ENCODE results near the gene ACAD9.
"Not testable (repeated sequence)": the region's sequence is repeated elsewhere in the genome, so short reads cannot be mapped to it uniquely, and the experiment has no call there.

Gene ACAD9

DNA sequence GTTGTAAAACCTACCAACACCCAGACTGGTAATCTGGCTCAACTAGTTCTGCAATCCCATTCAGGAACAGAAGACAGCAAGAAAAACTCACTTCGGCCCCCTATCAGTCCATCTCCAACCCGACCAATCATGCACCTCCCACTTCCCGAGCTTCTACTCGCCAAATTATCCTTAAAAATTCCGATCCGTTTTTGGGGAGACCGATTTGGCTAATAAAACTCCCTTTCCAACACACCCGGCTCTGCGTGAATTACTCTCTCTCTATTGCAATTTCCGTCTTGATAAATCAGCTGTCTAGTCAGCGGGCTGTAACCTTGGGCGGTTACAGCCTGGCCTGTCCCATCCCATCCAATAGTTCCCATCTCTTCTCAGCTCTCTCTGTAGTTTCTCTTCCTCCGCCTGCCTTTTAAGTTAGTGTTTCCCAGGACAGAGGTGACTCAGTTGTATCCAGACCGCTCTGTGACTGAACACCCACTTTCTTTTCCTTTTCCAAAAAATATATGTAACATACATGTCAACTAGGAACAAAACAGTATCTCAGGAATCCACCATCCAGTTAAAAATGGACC lies 780 bp upstream of the ACAD9 start:
- DNase-seq (ENCODE audit: low read depth) = peak; percentile 21
- H3K4me3 ChIP-seq (ENCODE audit: control insufficient read depth, low read depth, low read length) = peak overlapping the region; percentile 76
- TF ChIP-seq, protein P1, sequence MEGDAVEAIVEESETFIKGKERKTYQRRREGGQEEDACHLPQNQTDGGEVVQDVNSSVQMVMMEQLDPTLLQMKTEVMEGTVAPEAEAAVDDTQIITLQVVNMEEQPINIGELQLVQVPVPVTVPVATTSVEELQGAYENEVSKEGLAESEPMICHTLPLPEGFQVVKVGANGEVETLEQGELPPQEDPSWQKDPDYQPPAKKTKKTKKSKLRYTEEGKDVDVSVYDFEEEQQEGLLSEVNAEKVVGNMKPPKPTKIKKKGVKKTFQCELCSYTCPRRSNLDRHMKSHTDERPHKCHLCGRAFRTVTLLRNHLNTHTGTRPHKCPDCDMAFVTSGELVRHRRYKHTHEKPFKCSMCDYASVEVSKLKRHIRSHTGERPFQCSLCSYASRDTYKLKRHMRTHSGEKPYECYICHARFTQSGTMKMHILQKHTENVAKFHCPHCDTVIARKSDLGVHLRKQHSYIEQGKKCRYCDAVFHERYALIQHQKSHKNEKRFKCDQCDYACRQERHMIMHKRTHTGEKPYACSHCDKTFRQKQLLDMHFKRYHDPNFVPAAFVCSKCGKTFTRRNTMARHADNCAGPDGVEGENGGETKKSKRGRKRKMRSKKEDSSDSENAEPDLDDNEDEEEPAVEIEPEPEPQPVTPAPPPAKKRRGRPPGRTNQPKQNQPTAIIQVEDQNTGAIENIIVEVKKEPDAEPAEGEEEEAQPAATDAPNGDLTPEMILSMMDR (IDR thresholded peaks at IDR 0.05; ENCODE audit: control insufficient read depth, insufficient read depth, low read depth, low read length, missing control alignments) = no peak

DNA sequence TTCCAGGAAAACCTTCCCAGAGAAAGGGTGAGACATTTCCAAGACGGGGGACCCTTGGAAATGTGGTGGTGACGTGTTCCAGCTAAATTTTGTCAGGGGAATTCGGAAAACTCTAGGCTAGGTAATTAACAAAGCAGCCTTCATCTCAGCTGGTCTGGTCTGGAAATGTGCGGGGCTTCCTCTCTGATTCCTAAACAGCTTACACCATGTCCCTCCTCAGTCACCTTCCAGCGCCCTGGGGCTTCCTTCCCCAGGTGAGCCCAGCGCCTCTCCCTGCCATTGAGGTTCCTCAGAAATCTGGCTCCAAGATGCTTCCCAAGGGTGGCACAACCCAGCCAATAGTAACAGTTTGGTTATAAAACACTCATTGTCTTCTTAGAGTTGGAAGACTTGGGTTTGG lies 571 bp downstream of the ACAD9 start:
- H3K4me3 ChIP-seq (ENCODE audit: control insufficient read depth, low read depth, low read length) = peak overlapping the region; percentile 76
- DNase-seq (ENCODE audit: low read depth) = no peak
- TF ChIP-seq, protein P1 (IDR thresholded peaks at IDR 0.05; ENCODE audit: control insufficient read depth, insufficient read depth, low read depth, low read length, missing control alignments) = no peak

DNA sequence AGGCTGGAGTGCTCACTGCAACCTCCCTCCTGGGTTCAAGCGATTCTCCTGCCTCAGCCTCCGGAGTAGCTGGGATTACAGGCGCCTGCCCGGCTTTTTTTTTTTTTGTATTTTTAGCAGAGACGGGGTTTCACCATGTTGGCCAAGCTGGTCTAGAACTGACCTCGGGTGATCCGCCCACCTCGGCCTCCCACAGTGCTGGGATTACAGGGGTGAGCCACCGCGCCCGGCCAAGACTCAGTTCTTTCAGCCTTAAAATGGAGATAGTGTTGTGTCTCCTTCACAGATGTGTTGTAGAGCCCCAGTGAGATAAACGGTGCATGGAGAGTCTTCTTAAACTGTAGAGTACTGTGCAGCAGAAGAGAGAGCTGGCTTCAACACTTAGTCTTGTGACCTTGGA lies 1.0 kb downstream of the ACAD9 start:
- H3K4me3 ChIP-seq (ENCODE audit: control insufficient read depth, low read depth, low read length) = peak overlapping the region; percentile 76
- not testable (repeated sequence) for DNase-seq (ENCODE audit: low read depth)

DNA sequence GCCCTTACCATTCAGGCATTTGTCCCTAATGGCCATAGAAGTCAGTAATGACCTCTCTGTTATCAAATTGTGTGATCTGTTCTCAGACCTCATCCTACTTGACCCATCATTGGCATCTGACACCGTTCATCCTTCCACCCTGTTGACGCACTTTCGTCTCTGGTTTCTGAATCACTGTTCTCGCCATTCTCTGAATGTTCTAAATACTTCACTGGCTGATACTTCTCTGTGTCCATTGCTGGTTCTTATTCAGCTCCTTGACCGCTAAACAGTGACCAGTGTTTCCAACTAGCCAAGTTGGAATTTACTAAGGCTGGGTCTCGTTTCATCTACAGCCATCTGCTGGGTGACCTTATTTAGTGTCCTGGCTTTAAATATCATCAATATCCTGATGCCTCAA lies 2.2 kb downstream of the ACAD9 start:
- no peak overlapping the region for H3K4me3 ChIP-seq (ENCODE audit: control insufficient read depth, low read depth, low read length)
- TF ChIP-seq, protein P1 (IDR thresholded peaks at IDR 0.05; ENCODE audit: control insufficient read depth, insufficient read depth, low read depth, low read length, missing control alignments) = no peak
- no peak for DNase-seq (ENCODE audit: low read depth)

DNA sequence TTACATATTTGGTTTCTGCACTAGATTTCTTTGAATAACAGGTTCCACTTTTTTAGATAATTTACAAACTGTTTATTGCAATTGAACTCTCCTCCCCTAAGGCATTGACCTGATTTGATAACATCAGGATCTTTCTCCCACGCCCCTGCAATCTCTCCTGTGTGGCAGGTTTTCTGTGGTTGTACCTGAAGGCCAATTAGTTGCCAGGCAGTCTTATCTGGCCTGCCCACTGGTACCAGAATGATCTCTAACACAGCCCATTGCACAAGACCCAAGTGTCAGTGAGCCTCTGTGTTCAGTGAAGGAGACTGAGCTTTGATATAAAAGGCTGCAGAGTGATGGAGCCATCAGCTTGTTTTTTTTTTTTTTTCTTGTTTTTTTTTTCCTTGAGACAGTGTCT lies 3.3 kb downstream of the ACAD9 start:
- TF ChIP-seq, protein P1 (IDR thresholded peaks at IDR 0.05; ENCODE audit: control insufficient read depth, insufficient read depth, low read depth, low read length, missing control alignments) = no peak
- no peak overlapping the region for H3K4me3 ChIP-seq (ENCODE audit: control insufficient read depth, low read depth, low read length)
- no peak for DNase-seq (ENCODE audit: low read depth)

DNA sequence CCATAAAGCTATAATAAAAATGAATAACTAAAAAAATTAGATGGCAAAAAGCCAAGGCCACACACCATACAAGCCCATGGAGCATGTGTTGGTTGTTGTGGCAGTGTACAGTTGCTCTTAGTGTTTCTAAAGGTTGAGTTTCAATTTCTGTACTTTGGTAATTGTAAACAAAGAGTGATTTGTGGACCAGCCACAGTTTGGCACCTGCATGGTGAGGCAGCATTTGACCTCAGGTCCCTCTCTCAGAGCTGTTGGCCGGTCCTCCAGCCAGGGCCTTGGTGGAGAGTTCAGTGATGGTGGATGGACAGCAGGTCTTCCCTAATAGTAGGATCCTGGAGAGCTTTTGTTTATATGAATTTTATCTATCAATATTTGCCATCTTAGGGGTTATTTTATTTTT lies 5.6 kb downstream of the ACAD9 start:
- DNase-seq (ENCODE audit: low read depth) = no peak
- TF ChIP-seq, protein P1 (IDR thresholded peaks at IDR 0.05; ENCODE audit: control insufficient read depth, insufficient read depth, low read depth, low read length, missing control alignments) = no peak

DNA sequence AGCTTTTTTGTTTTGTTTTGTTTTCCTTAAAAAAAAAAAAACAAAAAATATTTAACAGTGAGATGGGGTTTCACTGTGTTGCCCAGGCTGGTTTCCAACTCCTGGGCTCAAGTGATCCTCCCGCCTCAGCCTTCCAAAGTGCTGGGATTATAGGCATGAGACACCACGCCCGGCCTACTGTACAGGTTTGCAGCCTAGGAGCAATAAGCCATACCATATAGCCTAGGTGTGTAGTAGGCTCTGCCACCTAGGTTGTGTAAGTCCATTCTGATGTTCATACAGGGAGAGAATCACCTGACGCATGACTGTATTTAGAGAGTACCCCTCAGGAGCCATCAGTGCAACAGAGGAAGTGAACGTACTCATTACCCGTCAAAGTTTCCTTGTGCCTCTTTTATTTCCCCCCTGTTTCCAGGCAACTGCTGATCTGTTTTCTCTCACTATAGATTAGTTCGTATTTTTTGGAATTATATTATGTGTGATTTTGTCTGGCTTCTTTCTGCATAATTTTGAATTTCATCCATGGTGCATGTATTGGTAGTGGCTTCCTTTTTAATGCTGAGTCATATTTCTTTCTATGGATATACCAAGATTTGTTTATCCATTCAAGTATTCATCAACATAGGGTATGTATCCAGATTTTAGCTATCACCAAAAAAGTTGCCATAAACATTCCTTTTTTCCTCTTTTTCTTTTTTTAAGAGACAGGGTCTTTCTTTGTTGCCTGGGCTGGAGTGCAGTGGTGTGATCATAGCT lies 9.9 kb downstream of the ACAD9 start:
- TF ChIP-seq, protein P1 (IDR thresholded peaks at IDR 0.05; ENCODE audit: control insufficient read depth, insufficient read depth, low read depth, low read length, missing control alignments) = no peak
- no peak for DNase-seq (ENCODE audit: low read depth)

More for the DNA sequence above, 5.6 kb downstream of the ACAD9 start:
- no peak overlapping the region for H3K4me3 ChIP-seq (ENCODE audit: control insufficient read depth, low read depth, low read length)

More for the DNA sequence above, 9.9 kb downstream of the ACAD9 start:
- H3K4me3 ChIP-seq (ENCODE audit: control insufficient read depth, low read depth, low read length) = no peak overlapping the region
